ENCODE measurements around the gene CAMTA1. TPM values are rescaled to one million over a fixed set of nuclear protein-coding genes. Genes with fewer than 3 reads are reported as not detected.

CAMTA1 gene
- polyA plus RNA-seq, 1 experiment = 64.9 TPM

DNA sequence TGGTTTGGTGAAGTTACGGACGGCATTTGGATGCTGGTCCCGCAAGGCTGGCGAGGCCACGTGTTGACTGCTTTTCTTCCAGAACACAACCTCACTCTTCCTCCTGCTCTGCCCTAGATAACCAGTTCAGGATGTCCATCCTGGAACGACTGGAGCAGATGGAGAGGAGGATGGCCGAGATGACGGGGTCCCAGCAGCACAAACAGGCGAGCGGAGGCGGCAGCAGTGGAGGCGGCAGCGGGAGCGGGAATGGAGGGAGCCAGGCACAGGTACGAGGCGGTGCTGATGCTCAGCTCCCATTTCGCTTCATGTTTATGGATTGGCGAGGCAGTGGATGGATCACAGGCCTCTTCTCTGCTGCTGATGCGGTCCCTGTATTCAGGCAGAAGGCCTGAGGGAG lies 947.1 kb downstream of the CAMTA1 start:
- H3K4me3 ChIP-seq (ENCODE audit: low read depth, low read length) = no peak overlapping the region
- H3K9me3 ChIP-seq (ENCODE audit: control insufficient read depth, insufficient read depth, low read length) = no peaks in the 10 kb centered on the region; the same call in 1 of the 2 replicates
- TF ChIP-seq, protein P1, sequence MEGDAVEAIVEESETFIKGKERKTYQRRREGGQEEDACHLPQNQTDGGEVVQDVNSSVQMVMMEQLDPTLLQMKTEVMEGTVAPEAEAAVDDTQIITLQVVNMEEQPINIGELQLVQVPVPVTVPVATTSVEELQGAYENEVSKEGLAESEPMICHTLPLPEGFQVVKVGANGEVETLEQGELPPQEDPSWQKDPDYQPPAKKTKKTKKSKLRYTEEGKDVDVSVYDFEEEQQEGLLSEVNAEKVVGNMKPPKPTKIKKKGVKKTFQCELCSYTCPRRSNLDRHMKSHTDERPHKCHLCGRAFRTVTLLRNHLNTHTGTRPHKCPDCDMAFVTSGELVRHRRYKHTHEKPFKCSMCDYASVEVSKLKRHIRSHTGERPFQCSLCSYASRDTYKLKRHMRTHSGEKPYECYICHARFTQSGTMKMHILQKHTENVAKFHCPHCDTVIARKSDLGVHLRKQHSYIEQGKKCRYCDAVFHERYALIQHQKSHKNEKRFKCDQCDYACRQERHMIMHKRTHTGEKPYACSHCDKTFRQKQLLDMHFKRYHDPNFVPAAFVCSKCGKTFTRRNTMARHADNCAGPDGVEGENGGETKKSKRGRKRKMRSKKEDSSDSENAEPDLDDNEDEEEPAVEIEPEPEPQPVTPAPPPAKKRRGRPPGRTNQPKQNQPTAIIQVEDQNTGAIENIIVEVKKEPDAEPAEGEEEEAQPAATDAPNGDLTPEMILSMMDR (IDR thresholded peaks at IDR 0.05; ENCODE audit: low read depth, low read length) = no peak
- POLR2A ChIA-PET = interaction anchor here (0.6 kb wide), 1 partner anchor 569 kb away, joined by 5 read pairs; no protein-coding TSS in a partner anchor
- H3K27me3 ChIP-seq (ENCODE audit: control insufficient read depth, insufficient read depth, low read length) = peaks cover 14% of the 10 kb centered on the region
- CTCF ChIA-PET = interaction anchor here (0.6 kb wide), 1 partner anchor 20 kb away, joined by 3 read pairs; no protein-coding TSS in a partner anchor
- no peak overlapping the region for H3K27ac ChIP-seq (ENCODE audit: low read depth, low read length)
- no peak for DNase-seq (ENCODE audit: low read depth, low spot score)

DNA sequence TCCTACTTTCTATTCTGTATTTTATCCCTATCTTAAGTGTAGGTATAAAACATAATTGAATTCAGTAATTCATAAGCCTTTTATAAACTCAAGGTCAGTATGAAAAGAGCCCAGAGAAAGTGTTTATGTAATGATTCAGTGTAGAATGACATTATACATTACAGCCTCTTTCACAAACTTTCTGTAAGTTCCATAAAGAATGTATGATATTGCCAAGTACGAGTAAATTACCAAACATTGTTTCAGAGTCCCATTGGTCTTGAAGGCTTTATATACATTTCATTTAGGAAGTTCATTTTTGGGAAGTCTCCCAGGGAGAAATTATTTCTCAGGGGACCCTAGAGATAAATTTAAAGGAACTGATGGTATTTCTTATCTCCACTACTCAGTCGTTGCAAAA lies 948.0 kb downstream of the CAMTA1 start:
- H3K27ac ChIP-seq (ENCODE audit: low read depth, low read length) = no peak overlapping the region
- POLR2A ChIA-PET = no interaction called here
- CTCF ChIA-PET = no interaction called here
- H3K9me3 ChIP-seq (ENCODE audit: control insufficient read depth, insufficient read depth, low read length) = no peaks in the 10 kb centered on the region; the same call in 1 of the 2 replicates
- no peak overlapping the region for H3K4me3 ChIP-seq (ENCODE audit: low read depth, low read length)
- peaks cover 15% of the 10 kb centered on the region for H3K27me3 ChIP-seq (ENCODE audit: control insufficient read depth, insufficient read depth, low read length)
- no peak for DNase-seq (ENCODE audit: low read depth, low spot score)
- TF ChIP-seq, protein P1 (IDR thresholded peaks at IDR 0.05; ENCODE audit: low read depth, low read length) = no peak

DNA sequence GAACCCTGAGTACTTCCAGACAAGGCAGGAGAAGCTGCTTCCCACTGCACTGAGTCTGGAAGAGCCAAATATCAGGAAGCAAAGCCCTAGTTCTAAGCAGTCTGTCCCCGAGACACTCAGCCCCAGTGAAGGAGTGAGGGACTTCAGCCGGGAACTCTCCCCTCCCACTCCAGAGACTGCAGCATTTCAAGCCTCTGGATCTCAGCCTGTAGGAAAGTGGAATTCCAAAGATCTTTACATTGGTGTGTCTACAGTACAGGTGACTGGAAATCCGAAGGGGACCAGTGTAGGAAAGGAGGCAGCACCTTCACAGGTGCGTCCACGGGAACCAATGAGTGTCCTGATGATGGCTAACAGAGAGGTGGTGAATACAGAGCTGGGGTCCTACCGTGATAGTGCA lies 952.8 kb downstream of the CAMTA1 start:
- H3K9me3 ChIP-seq (ENCODE audit: control insufficient read depth, insufficient read depth, low read length) = no peaks in the 10 kb centered on the region; the same call in 1 of the 2 replicates
- no peak for DNase-seq (ENCODE audit: low read depth, low spot score)
- peaks cover 9% of the 10 kb centered on the region for H3K27me3 ChIP-seq (ENCODE audit: control insufficient read depth, insufficient read depth, low read length)
- no peak overlapping the region for H3K4me3 ChIP-seq (ENCODE audit: low read depth, low read length)
- H3K27ac ChIP-seq (ENCODE audit: low read depth, low read length) = no peak overlapping the region
- TF ChIP-seq, protein P1 (IDR thresholded peaks at IDR 0.05; ENCODE audit: low read depth, low read length) = no peak
- ChIA-PET POLR2A (no interaction called here), CTCF (interaction anchor here (0.9 to 5.6 kb wide), 3 partner anchors 15 to 668 kb away, joined by 3 to 42 read pairs (median 22); no protein-coding TSS in a partner anchor)

DNA sequence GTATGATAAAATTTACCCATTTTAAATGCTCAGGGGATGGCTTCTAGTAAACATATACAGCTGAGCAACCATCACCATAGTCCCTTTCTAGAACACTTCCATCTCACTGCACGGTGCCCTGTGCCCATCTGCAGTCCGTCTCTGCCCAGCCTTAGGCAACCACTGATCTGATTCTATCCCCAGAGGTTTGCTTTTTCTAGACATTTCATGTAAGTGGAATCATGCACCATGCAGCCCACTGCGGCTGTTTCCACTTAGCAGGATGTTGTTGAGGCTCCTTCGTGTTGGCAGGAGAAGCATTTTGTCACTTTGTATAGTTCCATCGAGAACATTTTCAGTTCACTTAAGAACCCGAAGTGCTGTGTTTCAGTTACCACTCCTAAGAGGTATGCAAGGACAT lies 958.1 kb downstream of the CAMTA1 start:
- CTCF ChIA-PET = interaction anchor here (0.7 to 5.6 kb wide), 4 partner anchors 9 to 654 kb away, joined by 3 to 42 read pairs (median 7); no protein-coding TSS in a partner anchor
- POLR2A ChIA-PET = no interaction called here
- Histone ChIP-seq H3K4me3 (ENCODE audit: low read depth, low read length) (no peak overlapping the region), H3K27me3 (ENCODE audit: control insufficient read depth, insufficient read depth, low read length) (peaks cover 3% of the 10 kb centered on the region), H3K9me3 (ENCODE audit: control insufficient read depth, insufficient read depth, low read length) (no peaks in the 10 kb centered on the region), H3K27ac (ENCODE audit: low read depth, low read length) (no peak overlapping the region)
- TF ChIP-seq, protein P1 (IDR thresholded peaks at IDR 0.05; ENCODE audit: low read depth, low read length) = no peak
- no peak for DNase-seq (ENCODE audit: low read depth, low spot score)

DNA sequence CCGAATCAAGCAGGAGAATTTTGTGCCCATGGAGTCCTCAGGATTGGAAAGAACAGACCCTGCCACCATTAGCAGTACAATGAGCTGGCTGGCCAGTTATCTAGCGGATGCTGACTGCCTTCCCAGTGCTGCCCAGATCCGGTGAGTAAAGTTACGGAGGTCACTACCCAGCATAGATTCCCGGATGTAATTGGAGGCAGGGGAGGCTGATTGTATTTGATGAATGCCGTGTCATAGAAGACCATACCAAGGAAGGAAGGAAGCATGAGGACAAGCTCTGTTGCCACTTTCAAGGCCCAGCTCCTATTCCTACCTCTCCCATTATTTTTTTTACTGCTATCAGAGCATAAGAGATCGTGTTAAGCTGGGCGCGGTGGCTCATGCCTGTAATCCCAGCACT lies 959.6 kb downstream of the CAMTA1 start:
- POLR2A ChIA-PET = no interaction called here
- Histone ChIP-seq H3K27ac (ENCODE audit: low read depth, low read length) (no peak overlapping the region), H3K27me3 (ENCODE audit: control insufficient read depth, insufficient read depth, low read length) (peaks cover 3% of the 10 kb centered on the region), H3K9me3 (ENCODE audit: control insufficient read depth, insufficient read depth, low read length) (no peaks in the 10 kb centered on the region), H3K4me3 (ENCODE audit: low read depth, low read length) (no peak overlapping the region)
- no peak for DNase-seq (ENCODE audit: low read depth, low spot score)
- CTCF ChIA-PET = interaction anchor here (1.6 to 2.5 kb wide), 2 partner anchors 76 to 78 kb away, joined by 6 to 15 read pairs; no protein-coding TSS in a partner anchor
- TF ChIP-seq, protein P1 (IDR thresholded peaks at IDR 0.05; ENCODE audit: low read depth, low read length) = no peak
